PC-9 (cell line): ENCODE results near the gene DBH.

Experiments used
- EZH2 ChIP-seq: fragments of 200-600 bp; sonication (generic); IDR thresholded peaks from 2 replicates; pipeline ENCODE4 v1.8.0; 2017; ENCODE audit warnings: antibody characterized with exemption, low read depth
- TF ChIP-seq, protein P1 (sequence below): fragments of 200-600 bp; sonication (generic); conservative IDR thresholded peaks from 2 replicates; pipeline ENCODE4 v1.6.1; 2017; ENCODE audit warnings: mixed run types, antibody characterized with exemption, mild to moderate bottlenecking, moderate library complexity

DNA sequence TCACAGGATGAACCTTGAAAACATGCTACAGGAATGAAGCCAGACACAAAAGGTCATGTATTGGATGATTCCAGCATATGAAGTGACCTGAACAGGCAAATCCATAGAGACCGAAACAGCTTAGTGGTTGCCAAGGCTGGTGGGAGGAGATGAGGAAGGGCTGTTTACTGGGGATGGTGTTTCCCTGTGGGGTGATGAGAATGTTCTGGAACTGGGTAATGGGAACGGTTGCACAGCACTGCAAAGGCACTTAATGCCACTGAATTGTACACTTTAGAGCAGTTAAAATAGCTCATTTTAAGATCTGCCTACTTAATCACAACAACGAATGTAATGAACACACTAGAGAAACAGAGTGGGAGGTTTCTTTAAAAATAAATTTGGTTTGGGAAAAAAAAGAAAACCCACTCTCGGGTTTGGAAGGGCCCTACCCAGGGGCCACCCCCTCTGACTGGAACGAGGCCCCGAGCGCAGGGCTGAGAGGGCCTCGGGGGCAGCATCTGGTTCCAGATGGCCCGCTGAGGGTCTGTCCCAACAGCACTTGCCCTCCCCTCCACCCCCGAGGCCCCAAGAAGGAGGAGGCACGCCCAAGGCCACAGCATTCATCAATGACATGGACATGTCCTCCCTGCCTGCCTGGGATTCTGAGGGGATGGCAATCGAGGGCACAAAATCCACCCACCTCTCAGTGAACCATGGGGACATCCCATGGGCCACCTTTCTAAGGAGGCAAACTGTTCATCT is 70.3 kb downstream of the DBH start:
- TF ChIP-seq, protein P1, sequence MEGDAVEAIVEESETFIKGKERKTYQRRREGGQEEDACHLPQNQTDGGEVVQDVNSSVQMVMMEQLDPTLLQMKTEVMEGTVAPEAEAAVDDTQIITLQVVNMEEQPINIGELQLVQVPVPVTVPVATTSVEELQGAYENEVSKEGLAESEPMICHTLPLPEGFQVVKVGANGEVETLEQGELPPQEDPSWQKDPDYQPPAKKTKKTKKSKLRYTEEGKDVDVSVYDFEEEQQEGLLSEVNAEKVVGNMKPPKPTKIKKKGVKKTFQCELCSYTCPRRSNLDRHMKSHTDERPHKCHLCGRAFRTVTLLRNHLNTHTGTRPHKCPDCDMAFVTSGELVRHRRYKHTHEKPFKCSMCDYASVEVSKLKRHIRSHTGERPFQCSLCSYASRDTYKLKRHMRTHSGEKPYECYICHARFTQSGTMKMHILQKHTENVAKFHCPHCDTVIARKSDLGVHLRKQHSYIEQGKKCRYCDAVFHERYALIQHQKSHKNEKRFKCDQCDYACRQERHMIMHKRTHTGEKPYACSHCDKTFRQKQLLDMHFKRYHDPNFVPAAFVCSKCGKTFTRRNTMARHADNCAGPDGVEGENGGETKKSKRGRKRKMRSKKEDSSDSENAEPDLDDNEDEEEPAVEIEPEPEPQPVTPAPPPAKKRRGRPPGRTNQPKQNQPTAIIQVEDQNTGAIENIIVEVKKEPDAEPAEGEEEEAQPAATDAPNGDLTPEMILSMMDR: no peak
- no peak for TF ChIP-seq EZH2
